Suprapubic skin (tissue), 4 donors: ENCODE results near the gene PDPN. TPM values are rescaled to one million over a fixed set of nuclear protein-coding genes. Genes with fewer than 3 reads are reported as not detected.
A peak's percentile ranks its signal among the peaks of the same experiment; 100 is the strongest.

Source experiments
- DNase-seq, 2 donors: peaks; one replicate each; pipeline ENCODE4 v3.0.0-alpha.2; 2019; ENCODE audit warnings: low spot score in 2 of 2
- H3K27ac ChIP-seq: fragments of 200-600 bp; sonication (generic); one replicate; pipeline ENCODE4 v1.5.1; 2019
- H3K27me3 ChIP-seq: fragments of 200-600 bp; sonication (generic); one replicate; pipeline ENCODE4 v1.5.1; 2019
- H3K36me3 ChIP-seq: fragments of 200-600 bp; sonication (generic); one replicate; pipeline ENCODE4 v1.5.1; 2019
- H3K4me1 ChIP-seq: fragments of 200-600 bp; sonication (generic); one replicate; pipeline ENCODE4 v1.5.1; 2019
- H3K4me3 ChIP-seq: fragments of 200-600 bp; sonication (generic); one replicate; pipeline ENCODE4 v1.5.1; 2019; ENCODE audit warnings: mild to moderate bottlenecking
- H3K9me3 ChIP-seq: fragments of 200-600 bp; sonication (generic); one replicate; pipeline ENCODE4 v1.5.1; 2019
- CTCF ChIP-seq, 2 donors: fragments of 200-600 bp in 1 of 2; fragments of 450-650 bp in 1 of 2; sonication (generic) in 1 of 2; IDR thresholded peaks; one replicate each; pipeline ENCODE4 v1.5.1; 2016 to 2019; ENCODE audit warnings: antibody characterized with exemption in 2 of 2, mild to moderate bottlenecking in 1 of 2, moderate library complexity in 1 of 2
- EP300 ChIP-seq: sonication (generic); formaldehyde crosslinking; IDR thresholded peaks from one replicate; pipeline ENCODE4 v1.6.1; 2017; ENCODE audit warnings: antibody characterized with exemption
- POLR2A ChIP-seq, 2 donors: fragments of 450-650 bp; IDR thresholded peaks; one replicate each; pipeline ENCODE4 v1.6.1; 2017; ENCODE audit warnings: antibody characterized with exemption in 2 of 2, mild to moderate bottlenecking in 2 of 2, moderate library complexity in 2 of 2
- POLR2AphosphoS5 ChIP-seq, 3 donors: sonication (generic); formaldehyde crosslinking; IDR thresholded peaks; one replicate each; pipeline ENCODE4 v1.6.1; 2017; ENCODE audit warnings: antibody characterized with exemption in 3 of 3
- WGBS: methylation state at CpG from one replicate; pipeline ENCODE4 v1.1.5; 2018; 5-methylcytosine and 5-hydroxymethylcytosine counted together
- total RNA-seq, 4 donors: library from RNA; depleted of rRNA; stranded (reverse); fragments of >200 nt; gene quantifications; one replicate each; pipeline ENCODE4 v1.1.0, GENCODE V29; 2016

Gene PDPN
- total RNA-seq, 4 donors from 2014 or later: 21.4 to 46.6 (median 29.1) TPM

GRCh38 chr1:13605159-13605558 is 21.5 kb downstream of the PDPN start:
- no peak for DNase-seq
- WGBS: 31% methylated on average over 1 of the region's 1 CpG
- Histone ChIP-seq H3K4me3 (no peak overlapping the region), H3K36me3 (peaks cover 1% of the 10 kb centered on the region), H3K9me3 (no peaks in the 10 kb centered on the region), H3K27ac (peak overlapping the region; percentile 72), H3K4me1 (peaks cover 33% of the 10 kb centered on the region), H3K27me3 (no peaks in the 10 kb centered on the region)
- TF ChIP-seq EP300 (no peak), CTCF (IDR thresholded peaks at IDR 0.05) (no peak), POLR2A (IDR thresholded peaks at IDR 0.05) (no peak), POLR2AphosphoS5 (IDR thresholded peaks at IDR 0.05) (peak in 1 of 3 donors; percentile 13)

- Histone ChIP-seq H3K27me3 (no peaks in the 10 kb centered on the region), H3K36me3 (peaks cover 6% of the 10 kb centered on the region), H3K4me3 (no peak overlapping the region), H3K9me3 (no peaks in the 10 kb centered on the region), H3K4me1 (peaks cover 18% of the 10 kb centered on the region), H3K27ac (no peak overlapping the region)
- no peak for TF ChIP-seq EP300
- TF ChIP-seq CTCF (IDR thresholded peaks at IDR 0.05): no peak
- TF ChIP-seq POLR2AphosphoS5 (IDR thresholded peaks at IDR 0.05): no peak
- TF ChIP-seq POLR2A (IDR thresholded peaks at IDR 0.05): no peak
- DNase-seq: peak in 1 of 2 donors; percentile 50
- 88% methylated on average over 8 of the region's 8 CpGs for WGBS
Measured at GRCh38 chr1:13607002-13607401, 23.4 kb downstream of the PDPN start.

DNA sequence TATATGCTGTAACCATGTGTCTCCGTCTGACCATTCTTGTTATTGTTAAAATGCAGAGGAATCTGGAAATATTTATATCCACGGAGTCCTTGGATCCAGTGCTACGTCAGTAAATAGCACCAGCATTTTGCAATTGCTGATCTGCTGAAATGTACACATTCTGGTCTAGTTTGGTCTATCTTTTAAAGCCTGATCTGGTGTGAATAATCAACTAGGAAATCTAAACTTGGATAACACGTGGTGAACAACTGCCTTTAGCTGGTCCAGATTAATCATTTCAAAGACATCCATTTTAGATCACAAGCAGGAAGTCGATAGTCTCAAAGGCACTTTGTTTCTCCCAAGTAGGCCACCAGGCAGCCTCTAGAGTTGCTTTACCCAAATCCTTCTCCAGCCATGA is 32.6 kb downstream of the PDPN start:
- 68% methylated on average over 5 of the region's 5 CpGs for WGBS
- TF ChIP-seq EP300 (no peak), CTCF (IDR thresholded peaks at IDR 0.05) (no peak), POLR2AphosphoS5 (IDR thresholded peaks at IDR 0.05) (no peak)

DNA sequence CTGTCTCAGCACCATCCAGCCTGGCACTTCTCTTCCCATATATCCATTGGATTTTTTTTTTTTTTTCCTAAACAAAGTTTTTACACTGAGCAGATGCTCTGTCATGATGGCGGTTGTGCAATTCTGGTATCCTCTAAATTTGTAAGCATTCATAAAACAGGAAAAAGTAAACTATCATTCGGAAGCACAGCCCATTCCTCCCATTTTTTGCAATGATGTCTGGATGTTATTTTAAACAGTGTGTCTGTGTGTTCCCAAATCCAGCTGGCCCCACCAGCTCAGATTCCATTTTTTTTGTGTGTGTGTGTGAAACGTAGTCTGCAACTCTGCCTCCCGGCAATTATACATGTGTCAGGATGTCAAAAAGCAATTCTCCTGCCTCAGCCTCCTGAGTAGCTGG is 33.5 kb downstream of the PDPN start:
- H3K9me3 ChIP-seq: no peaks in the 10 kb centered on the region
- no peak overlapping the region for H3K4me3 ChIP-seq
- WGBS: 88% methylated on average over 4 of the region's 4 CpGs
- peaks cover 37% of the 10 kb centered on the region for H3K4me1 ChIP-seq
- peak in 1 of 2 donors; percentile 4 for DNase-seq
- TF ChIP-seq POLR2A (IDR thresholded peaks at IDR 0.05): no peak
- TF ChIP-seq CTCF (IDR thresholded peaks at IDR 0.05): no peak
- TF ChIP-seq EP300: no peak
- TF ChIP-seq POLR2AphosphoS5 (IDR thresholded peaks at IDR 0.05): no peak
- peak overlapping the region; percentile 92 for H3K27ac ChIP-seq
- no peaks in the 10 kb centered on the region for H3K27me3 ChIP-seq
- peaks cover 6% of the 10 kb centered on the region for H3K36me3 ChIP-seq

More for the DNA sequence above, 32.6 kb downstream of the PDPN start:
- no peak overlapping the region for H3K4me3 ChIP-seq
- H3K27me3 ChIP-seq: no peaks in the 10 kb centered on the region
- H3K9me3 ChIP-seq: no peaks in the 10 kb centered on the region
- H3K27ac ChIP-seq: no peak overlapping the region
- peaks cover 6% of the 10 kb centered on the region for H3K36me3 ChIP-seq
- DNase-seq: peak in 1 of 2 donors; percentile 15
- peaks cover 37% of the 10 kb centered on the region for H3K4me1 ChIP-seq

DNA sequence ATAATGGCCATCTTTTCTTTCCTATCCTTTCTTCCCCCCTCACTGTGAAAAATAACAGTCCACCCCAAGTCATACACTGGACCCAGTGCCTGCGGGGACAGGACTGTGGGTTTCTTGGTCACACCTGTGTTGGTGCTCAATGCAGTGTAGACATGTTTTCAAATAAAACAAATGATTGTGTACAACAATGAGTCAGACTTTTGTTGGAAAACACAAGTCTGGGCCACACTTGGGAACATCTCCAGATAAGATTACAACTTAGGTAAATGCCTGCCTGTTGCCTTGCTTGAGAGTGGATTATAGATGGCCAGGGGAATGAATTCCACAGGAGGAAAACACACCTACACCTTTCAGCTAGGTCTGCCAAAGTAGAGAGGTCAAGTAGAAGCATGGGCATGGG is 34.1 kb downstream of the PDPN start:
- H3K27ac ChIP-seq: peak overlapping the region; percentile 92

More for the DNA sequence above, 34.1 kb downstream of the PDPN start:
- no peak for DNase-seq
- Histone ChIP-seq H3K4me1 (peaks cover 37% of the 10 kb centered on the region), H3K36me3 (peaks cover 6% of the 10 kb centered on the region), H3K27me3 (no peaks in the 10 kb centered on the region), H3K9me3 (no peaks in the 10 kb centered on the region), H3K4me3 (no peak overlapping the region)
- 60% methylated on average over 1 of the region's 1 CpG for WGBS
- TF ChIP-seq POLR2AphosphoS5 (IDR thresholded peaks at IDR 0.05): no peak
- no peak for TF ChIP-seq EP300
- no peak for TF ChIP-seq CTCF (IDR thresholded peaks at IDR 0.05)
- TF ChIP-seq POLR2A (IDR thresholded peaks at IDR 0.05): no peak
